Activated CD8-positive, alpha-beta memory T cell treated with anti-CD3 and anti-CD28 coated beads, Interleukin-2, amount 50 U/mL, for 48 hours (primary cell): Measurements from ENCODE around the gene NEGR1.

ENCODE experiments used
- DNase-seq: peaks from one replicate; pipeline ENCODE4 v3.0.0-alpha.2; 2020

Gene NEGR1

DNA sequence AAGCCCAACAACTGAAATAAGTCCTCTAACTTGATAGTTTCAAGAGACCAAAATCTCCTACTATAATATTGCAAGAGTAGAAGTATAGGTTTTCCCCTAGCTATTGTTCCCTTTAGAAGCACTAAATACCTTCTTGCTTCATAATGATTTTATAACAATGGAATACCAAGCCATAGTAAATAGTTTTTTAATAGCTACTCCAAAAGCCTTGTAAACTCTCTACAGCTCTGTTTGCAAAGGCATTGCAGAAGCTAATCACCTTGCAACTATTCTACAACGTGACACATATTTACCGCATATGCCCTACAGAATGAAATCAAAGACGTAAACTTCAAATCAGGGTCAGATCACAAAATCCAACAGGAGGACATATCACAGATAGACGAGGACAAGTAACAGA is 750.0 kb downstream of the NEGR1 start:
- no peak for DNase-seq

DNA sequence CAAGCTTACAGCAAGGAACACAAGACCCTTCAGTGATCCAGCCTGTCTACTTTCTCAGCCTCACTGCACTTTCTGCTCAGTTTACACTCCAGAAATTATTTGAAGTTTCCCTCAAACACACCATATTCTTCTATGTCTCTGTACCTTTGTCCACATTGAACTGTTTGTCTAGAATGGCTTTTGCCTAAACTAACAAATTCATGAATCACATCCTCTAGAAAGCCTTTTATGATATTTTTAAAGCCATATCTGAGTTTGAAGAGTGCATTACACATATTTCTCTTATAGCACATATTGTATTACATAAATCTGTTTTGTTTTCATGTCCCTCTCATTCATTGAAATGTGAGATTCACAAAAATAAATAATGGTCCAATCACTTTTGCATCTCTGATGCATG is 755.5 kb downstream of the NEGR1 start:
- no peak for DNase-seq

DNA sequence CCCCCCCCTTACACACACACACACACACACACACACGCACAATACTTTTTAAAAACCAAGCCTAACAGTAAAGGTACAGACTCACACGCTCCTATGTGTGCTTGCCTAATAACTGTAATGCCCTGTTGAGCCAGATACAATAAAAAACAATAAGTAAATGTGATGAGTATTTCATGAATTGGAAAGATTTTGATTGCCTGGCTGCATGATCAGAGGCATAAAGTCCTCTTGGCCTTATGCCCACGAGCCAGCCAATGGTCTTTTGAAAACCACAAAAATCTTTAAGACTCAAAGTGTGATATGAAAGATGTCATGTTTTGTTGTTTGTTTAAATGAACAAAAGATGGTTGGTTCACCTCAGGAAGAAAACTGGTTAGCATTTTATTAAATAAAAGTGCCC is 759.6 kb downstream of the NEGR1 start:
- DNase-seq: no peak

DNA sequence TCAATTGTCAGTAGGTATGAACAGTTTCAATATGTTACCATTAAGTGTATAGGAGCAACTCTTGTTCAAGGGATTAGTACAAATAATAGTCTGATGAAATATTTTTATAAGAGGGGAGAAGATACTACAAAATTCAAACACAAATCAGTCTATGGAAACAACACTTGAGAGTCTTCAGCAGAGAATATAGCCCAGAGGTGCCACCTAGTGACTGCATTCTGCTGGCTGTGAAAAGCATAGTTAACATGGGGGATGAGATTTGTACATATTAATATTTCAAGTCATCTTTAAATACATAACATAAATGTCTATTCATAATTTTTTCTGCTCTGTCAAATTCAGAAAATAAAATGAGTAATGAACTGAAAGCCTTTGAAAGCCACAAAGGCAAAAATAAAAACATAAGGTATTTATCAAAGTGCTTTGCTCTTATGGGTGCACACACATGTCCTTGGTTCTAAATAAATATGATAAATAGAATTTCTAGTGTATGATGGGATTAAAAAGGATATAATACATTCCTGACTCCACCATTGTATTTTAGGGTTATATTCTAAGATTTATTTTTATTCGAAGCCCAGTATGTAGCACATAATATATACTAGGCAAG is 760.6 kb downstream of the NEGR1 start:
- no peak for DNase-seq

GRCh38 chr1:71511505-71511904 is 770.8 kb downstream of the NEGR1 start:
- no peak for DNase-seq

GRCh38 chr1:71510725-71511124 is 771.6 kb downstream of the NEGR1 start:
- no peak for DNase-seq

DNA sequence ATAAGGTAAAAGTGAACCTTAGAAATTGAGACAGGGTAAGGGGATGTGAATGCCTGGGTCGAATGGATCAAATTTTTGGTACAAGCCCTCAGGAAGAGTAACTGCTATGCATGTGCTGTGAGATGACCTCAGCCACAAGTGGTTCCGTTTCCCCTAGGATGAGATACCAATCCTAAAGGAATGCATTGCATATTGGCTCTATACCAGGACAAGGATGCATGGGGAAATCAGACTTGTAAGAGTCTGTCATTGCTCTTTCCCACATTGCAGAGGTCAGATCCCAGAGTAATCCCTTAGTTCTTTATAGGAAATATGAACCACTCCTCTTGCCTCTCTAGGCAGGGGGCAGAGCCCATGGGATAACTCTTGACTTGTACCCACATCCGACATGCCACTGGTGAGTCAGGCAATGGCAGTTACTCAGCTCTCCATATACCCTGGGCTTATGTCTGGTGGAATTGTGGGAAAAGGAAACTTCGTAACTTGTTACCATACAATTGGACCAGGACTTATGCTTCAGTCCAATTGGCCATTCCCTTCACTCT is 773.2 kb downstream of the NEGR1 start:
- no peak for DNase-seq

DNA sequence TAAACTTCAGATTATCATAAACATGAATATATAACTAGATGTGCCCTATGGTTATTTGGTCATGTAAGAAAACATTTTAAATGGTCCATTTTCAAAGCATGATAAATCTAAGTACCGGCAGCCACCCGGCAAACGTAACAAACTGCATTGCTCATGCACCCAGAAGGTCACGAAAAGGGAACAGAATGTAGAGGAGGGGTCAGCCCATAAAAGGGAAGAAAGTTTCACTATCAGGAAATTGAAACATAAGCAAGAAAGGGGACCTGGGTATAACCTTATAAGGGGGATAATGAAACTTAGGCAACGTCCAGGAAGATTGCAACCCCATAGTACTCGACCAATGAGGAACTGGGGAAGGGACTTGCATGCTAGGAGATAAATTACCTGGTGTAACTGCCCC is 780.3 kb downstream of the NEGR1 start:
- no peak for DNase-seq

- DNase-seq: no peak
Observed at GRCh38 chr1:71498542-71498941, 783.8 kb downstream of the NEGR1 start.

DNA sequence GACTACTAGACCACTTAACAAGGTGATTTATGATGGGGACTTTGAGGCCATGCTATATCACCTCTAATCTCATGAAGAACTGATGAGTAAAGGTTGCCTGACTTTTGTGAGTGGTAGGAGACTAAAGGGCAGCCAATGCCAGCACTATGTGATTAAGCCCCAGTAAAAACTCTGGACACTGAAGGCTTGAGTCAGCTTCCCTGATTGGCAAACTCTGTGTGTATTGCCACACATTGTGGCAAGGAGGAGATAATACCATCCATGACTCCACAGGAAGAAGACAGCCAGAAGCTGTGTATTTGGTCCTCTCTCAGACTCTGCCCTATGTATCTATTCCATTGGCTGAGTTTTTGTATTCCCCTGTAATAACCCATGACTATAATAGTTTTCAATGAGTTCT is 788.2 kb downstream of the NEGR1 start:
- no peak for DNase-seq

- no peak for DNase-seq
Observed at GRCh38 chr1:71492298-71493041, 789.9 kb downstream of the NEGR1 start.

DNA sequence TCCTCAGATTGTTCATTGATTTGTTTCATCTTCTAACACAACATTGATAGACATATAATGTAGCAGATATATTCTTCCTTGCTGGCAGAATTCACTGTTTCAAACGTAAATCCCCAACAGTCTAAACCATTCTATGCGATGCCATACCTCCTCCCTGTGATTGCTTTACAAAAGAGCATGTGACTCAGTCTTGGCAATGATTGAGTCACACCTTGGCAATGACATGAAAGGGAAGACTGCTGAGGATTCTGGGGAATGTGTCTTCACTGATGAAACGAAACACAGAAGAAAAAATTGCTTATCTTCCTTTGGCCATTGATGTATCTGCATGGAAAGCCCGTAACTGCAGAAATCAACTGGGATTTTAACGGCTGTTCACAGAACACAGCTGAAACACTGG is 791.9 kb downstream of the NEGR1 start:
- DNase-seq: no peak

GRCh38 chr1:71488555-71489252 is 793.6 kb downstream of the NEGR1 start:
- DNase-seq: no peak

DNA sequence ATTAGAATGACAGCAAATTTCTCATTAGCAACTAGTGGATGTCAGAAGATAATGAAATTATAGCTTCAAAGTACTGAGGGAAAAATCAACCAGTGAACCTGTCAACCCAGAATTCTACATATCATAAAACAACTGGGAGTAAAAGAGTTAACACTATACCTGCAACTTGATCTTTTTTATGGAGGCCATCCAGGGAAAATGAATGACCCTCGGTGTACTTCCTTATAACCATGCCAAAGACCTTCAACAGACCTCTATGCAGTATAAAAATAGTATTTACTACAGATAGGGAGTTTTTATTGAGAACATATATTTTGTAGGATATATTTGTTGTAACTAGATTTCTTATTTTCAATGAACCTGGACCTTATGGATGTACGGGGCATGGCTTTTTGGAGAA is 809.0 kb downstream of the NEGR1 start:
- no peak for DNase-seq

GRCh38 chr1:71465093-71465492 is 817.2 kb downstream of the NEGR1 start:
- DNase-seq: no peak

GRCh38 chr1:71464016-71464415 is 818.3 kb downstream of the NEGR1 start:
- no peak for DNase-seq

GRCh38 chr1:71463144-71463543 is 819.2 kb downstream of the NEGR1 start:
- no peak for DNase-seq

DNA sequence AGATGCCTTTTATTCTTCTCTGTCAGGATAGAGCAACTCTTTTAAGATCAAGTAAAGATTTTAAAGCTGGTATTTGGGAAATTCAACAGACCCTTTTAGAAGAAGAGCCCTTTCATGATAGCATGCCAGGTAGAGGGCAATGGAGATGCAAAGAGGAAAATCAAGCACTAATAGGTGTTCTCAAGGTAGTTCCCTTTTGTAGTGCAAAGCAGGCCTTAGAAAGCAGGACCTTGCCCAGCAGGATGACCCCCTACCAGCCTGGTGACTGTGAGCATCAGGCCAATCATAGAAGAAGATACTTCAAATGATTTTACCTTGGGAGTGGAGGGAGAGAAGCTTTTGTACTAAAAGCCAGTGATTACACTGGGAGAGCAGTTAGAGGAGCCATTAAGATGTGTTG is 820.1 kb downstream of the NEGR1 start:
- DNase-seq: no peak

- DNase-seq: no peak
Observed at GRCh38 chr1:71461416-71461815, 820.9 kb downstream of the NEGR1 start.

- DNase-seq: no peak
Observed at GRCh38 chr1:71448444-71448843, 833.9 kb downstream of the NEGR1 start.

GRCh38 chr1:71438626-71439025 is 843.7 kb downstream of the NEGR1 start:
- no peak for DNase-seq

DNA sequence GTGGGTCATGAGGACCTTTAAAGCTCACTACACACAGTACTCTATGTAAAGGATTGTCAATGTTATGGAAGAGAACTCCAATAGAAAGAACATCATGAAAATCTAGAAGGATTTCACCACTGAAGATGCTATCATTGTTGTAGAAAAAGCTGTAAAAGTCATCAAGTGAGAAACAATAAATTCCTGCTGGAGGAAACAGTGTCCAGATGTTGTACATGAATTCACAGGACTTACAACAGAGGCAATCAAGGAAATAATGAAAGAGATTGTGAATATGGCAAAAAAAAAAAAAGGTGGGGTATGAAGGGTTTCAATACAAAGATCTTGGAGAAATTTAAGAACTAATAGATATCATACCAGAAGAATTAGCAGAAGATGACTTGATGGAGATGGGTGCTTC is 846.4 kb downstream of the NEGR1 start:
- no peak for DNase-seq

DNA sequence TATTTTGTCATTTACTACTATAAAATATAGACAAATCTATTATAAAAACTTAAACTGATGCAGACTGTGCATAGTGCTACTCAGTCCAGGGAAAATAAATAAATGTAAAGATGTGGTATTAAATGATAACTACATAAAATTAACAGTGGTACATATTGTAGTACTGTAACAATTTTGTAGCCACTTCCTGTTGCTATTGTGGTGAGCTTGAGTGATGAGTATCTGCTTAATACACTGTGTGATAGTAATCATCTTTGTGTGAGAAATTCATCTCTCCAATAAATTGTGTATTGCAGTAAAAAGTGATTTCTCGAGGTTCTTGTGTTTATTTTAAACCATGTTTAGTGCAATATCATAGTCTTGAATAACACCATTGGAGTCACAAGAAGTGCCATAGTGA is 848.1 kb downstream of the NEGR1 start:
- no peak for DNase-seq

- DNase-seq: no peak
Observed at GRCh38 chr1:71428029-71428428, 854.3 kb downstream of the NEGR1 start.
